ENCODE data around the gene TIMM8B.

The TIMM8B gene

DNA sequence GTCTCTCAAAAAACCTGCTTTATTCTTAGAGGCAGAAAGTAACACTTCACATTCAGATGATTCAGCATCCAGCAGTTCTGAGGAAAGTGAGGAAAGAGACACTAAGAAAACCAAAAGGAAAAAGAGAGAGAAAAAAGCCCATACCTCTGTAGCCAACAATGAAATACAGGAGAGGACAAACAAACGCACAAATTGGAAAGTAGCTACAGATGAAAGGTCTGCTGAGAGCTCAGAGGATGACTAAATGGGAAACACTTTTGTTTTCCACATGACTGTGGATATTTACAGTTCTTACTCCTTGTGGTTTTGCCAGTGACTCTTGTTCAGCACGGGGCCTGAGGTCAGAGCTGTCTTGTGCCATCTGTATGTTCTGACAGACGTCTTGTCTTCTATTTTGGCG lies 3.8 kb downstream of the TIMM8B start:
- TF ChIP-seq, protein P1, sequence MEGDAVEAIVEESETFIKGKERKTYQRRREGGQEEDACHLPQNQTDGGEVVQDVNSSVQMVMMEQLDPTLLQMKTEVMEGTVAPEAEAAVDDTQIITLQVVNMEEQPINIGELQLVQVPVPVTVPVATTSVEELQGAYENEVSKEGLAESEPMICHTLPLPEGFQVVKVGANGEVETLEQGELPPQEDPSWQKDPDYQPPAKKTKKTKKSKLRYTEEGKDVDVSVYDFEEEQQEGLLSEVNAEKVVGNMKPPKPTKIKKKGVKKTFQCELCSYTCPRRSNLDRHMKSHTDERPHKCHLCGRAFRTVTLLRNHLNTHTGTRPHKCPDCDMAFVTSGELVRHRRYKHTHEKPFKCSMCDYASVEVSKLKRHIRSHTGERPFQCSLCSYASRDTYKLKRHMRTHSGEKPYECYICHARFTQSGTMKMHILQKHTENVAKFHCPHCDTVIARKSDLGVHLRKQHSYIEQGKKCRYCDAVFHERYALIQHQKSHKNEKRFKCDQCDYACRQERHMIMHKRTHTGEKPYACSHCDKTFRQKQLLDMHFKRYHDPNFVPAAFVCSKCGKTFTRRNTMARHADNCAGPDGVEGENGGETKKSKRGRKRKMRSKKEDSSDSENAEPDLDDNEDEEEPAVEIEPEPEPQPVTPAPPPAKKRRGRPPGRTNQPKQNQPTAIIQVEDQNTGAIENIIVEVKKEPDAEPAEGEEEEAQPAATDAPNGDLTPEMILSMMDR (conservative IDR thresholded peaks at IDR 0.05; ENCODE audit: low read length): no peak
- peak; percentile 80 for DNase-seq (ENCODE audit: low read depth)
- H3K4me3 ChIP-seq (ENCODE audit: low read length): no peak overlapping the region

DNA sequence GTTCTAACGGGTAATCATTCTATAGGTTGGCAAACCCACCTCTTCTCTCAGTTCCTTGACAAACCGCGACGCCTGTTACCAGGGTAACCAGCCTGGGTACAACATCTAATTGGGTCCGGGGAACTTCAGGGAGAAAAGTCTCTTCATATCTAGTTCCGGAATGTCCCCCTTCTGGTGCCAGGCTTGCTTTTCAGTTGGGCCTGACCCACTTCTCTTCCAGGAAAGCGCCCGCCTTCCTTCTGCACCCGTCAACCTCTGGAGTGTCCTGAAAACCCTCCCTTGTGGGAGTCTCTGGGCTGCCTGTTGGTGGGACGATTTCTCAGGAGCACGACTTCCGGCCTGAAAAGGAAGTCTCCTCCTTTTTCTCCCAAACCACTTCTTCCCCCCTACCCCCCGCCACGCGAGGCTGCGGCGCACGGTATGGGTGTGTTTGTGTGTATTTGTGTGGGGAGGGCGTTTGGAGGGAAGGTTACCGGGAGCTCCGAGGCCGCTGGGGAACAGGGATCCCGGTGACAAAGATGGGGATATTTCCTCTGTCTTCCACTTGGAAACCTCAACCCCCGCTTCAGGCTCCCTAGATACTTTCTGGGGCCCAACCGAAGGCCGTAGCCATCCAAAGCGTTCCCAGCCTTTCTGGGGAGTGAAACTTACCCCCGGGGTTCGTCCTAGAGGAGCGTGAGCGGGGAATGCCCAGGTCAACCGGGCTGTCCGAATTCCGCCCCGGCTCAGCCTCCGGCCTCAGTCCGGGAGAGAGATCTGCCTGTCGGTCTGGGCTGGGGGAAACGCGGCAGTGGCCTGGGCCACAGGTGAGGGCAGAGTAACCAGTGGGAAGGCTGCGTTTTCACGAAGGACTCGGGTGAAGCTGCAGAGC lies 12.4 kb downstream of the TIMM8B start, which contains the start of the genes NKAPD1 and PIH1D2:
Gene NKAPD1, plus strand, starts transcription at position 359 of the 871 bp plus-strand sequence. CDS start 1,276 bp downstream, outside the sequence.
Gene PIH1D2, minus strand, starts transcription at position 77 of the 871 bp plus-strand sequence. CDS start 843 bp downstream, outside the sequence.
- peak within 1 kb of the TSS; percentile 90 for H3K4me3 ChIP-seq (ENCODE audit: low read length)
- TF ChIP-seq, protein P1 (conservative IDR thresholded peaks at IDR 0.05; ENCODE audit: low read length): peak; percentile 23; the same call in 1 of the 2 replicates

DNA sequence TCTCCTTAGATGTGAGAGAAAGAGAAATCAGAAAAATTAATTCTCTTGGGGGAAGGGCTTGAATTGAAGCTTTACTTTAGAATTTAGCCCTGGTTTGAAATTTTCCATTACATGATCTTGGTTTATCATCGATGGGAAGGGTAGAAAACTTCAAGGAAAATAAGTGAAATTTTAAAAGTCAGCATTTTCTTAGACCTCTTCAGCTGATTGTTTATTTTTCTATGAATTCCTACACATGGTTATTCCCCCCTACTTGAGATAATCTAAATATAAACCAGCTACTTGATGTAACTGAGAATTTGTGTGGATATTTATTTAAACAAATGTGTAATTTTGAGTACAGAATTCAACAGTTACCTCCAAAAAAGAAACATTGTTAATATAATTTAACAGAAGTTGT lies 23.6 kb downstream of the TIMM8B start:
- H3K4me3 ChIP-seq (ENCODE audit: low read length): no peak overlapping the region
- no peak for DNase-seq (ENCODE audit: low read depth)
- TF ChIP-seq, protein P1 (conservative IDR thresholded peaks at IDR 0.05; ENCODE audit: low read length): no peak

More for the DNA sequence above, 12.4 kb downstream of the TIMM8B start, which contains the start of the genes NKAPD1 and PIH1D2:
- DNase-seq (ENCODE audit: low read depth): peak; percentile 88

DNA sequence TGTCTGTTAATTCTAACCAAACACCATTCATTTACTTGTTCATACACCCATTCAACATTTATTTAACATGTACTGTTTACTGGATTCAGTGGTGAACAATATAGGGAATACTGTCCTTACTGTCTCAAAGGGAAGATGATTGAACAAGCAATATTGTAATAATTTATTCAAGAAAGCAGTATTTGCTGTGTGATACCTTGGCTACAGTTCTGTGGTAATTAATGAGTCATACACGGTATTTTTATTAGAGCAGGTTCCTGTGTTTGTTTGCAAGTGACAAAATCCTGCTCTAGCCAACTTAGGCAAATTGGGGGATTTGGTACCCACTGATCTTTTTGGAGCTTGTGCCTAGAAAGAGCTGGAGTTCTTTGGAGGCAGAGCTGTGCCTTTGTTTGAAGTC lies 28.5 kb downstream of the TIMM8B start:
- TF ChIP-seq, protein P1 (conservative IDR thresholded peaks at IDR 0.05; ENCODE audit: low read length): no peak
- DNase-seq (ENCODE audit: low read depth): no peak
- no peak overlapping the region for H3K4me3 ChIP-seq (ENCODE audit: low read length)

DNA sequence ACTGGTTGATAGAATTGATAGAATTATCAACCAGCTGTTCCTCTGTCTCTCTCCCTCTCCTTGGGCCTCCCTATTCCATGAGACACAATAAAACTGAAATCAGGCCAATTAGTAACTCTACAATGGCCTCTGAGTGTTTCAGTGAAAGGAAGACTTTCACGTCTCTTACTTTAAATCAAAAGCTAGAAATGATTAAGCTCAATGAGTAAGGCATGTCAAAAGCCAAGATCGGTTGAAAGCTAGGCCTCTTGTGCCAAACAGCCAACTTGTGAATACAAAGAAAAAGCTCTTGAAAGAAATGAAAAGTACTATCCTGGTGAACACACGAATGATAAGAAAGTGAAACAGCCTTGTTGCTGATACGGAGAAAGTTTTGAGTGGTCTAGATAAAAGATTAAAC lies 29.4 kb downstream of the TIMM8B start:
- no peak overlapping the region for H3K4me3 ChIP-seq (ENCODE audit: low read length)
- TF ChIP-seq, protein P1 (conservative IDR thresholded peaks at IDR 0.05; ENCODE audit: low read length): no peak
- no peak for DNase-seq (ENCODE audit: low read depth)

DNA sequence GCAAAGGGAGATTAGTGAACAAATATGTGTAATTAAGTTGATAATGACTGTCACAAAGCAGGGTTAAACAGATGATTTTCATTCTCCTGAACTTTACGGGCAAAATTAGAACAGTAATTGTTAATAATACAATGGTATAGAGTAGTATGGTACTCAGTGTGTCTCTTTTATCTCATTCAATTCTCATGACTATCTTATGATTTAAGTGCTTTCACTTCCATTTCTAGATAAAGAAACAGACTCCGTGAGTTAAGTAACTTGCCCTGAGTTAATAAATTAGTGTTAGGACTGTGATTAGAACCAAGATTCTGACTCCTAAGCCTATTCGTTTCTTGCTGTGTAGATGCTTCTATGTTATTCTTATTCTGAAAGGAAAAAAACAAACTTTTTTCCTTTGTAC lies 34.8 kb downstream of the TIMM8B start:
- TF ChIP-seq, protein P1 (conservative IDR thresholded peaks at IDR 0.05; ENCODE audit: low read length): no peak
- no peak for DNase-seq (ENCODE audit: low read depth)
- no peak overlapping the region for H3K4me3 ChIP-seq (ENCODE audit: low read length)

DNA sequence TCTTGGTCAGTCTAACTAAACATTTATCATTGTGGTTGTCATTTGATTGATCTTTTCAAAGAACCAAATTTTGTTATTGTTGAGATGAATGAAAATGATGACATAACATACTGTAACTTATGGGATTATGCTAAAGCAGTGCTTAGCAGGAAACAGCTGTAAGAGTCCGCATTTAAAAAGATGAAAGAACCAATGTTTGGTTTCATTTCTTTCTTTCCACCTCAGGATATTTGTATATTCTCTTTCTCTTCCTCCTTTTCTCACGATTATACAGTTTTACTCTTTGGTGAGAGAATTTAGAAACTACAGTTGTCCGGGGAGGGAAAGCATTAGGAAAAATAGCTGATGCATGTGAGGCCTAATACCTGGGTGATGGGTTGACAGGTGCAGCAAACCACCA lies 35.8 kb downstream of the TIMM8B start:
- TF ChIP-seq, protein P1 (conservative IDR thresholded peaks at IDR 0.05; ENCODE audit: low read length): no peak
- no peak overlapping the region for H3K4me3 ChIP-seq (ENCODE audit: low read length)
- DNase-seq (ENCODE audit: low read depth): no peak
